Suppressor macrophage (primary cell): ENCODE data around the gene KIF9.
"Not testable (repeated sequence)": the region's sequence is repeated elsewhere in the genome, so short reads cannot be mapped to it uniquely, and the experiment has no call there.

Experiments used
- DNase-seq, 4 experiments: peaks; one replicate each; pipeline ENCODE4 v3.0.0-alpha.2; 2020 to 2022

The KIF9 gene

GRCh38 chr3:47294392-47294791 is 11.8 kb upstream of the KIF9 start:
- DNase-seq: no peak

- DNase-seq: no peak
Measured at GRCh38 chr3:47293822-47294221, 11.2 kb upstream of the KIF9 start.

GRCh38 chr3:47291754-47292420 is 9.3 kb upstream of the KIF9 start:
- not testable (repeated sequence) for DNase-seq

- no peak for DNase-seq
Measured at GRCh38 chr3:47291158-47291753, 8.7 kb upstream of the KIF9 start.

GRCh38 chr3:47288966-47289910 is 6.6 kb upstream of the KIF9 start:
- DNase-seq: peak; percentile 48 to 78 (median 66)

GRCh38 chr3:47283591-47284364 is 1.2 kb upstream of the KIF9 start:
- DNase-seq: peak in 2 of 4 experiments; percentile 15 to 25

- DNase-seq: peak; percentile 6 to 47 (median 22)
Measured at GRCh38 chr3:47283193-47283537, 566 bp upstream of the KIF9 start.

GRCh38 chr3:47280519-47280918 is 2.1 kb downstream of the KIF9 start:
- no peak for DNase-seq

GRCh38 chr3:47276558-47276957 is 6.0 kb downstream of the KIF9 start:
- DNase-seq: no peak

- DNase-seq: no peak
Measured at GRCh38 chr3:47274652-47275051, 7.9 kb downstream of the KIF9 start.

GRCh38 chr3:47273564-47273963 is 9.0 kb downstream of the KIF9 start:
- no peak for DNase-seq

- peak in 2 of 4 experiments; percentile 39 to 48 for DNase-seq
Measured at GRCh38 chr3:47270526-47270925, 12.1 kb downstream of the KIF9 start.

GRCh38 chr3:47267490-47267824 is 15.1 kb downstream of the KIF9 start:
- no peak for DNase-seq

GRCh38 chr3:47266709-47267489 is 15.7 kb downstream of the KIF9 start:
- peak; percentile 79 to 91 (median 84) for DNase-seq

- no peak for DNase-seq
Measured at GRCh38 chr3:47265725-47266428, 16.7 kb downstream of the KIF9 start.

- DNase-seq: no peak
Measured at GRCh38 chr3:47265008-47265407, 17.6 kb downstream of the KIF9 start.

- DNase-seq: peak; percentile 18 to 47 (median 42)
Measured at GRCh38 chr3:47261301-47261700, 21.3 kb downstream of the KIF9 start.

- no peak for DNase-seq
Measured at GRCh38 chr3:47260605-47261004, 22.0 kb downstream of the KIF9 start.

GRCh38 chr3:47259114-47259513 is 23.5 kb downstream of the KIF9 start:
- DNase-seq: no peak

- not testable (repeated sequence) for DNase-seq
Measured at GRCh38 chr3:47256331-47256730, 26.3 kb downstream of the KIF9 start.

GRCh38 chr3:47251689-47252088 is 30.9 kb downstream of the KIF9 start:
- DNase-seq: no peak
